SK-N-MC (cell line): ENCODE results near the gene DPYD.

Source experiments
- EZH2 ChIP-seq: fragments of 200-600 bp; sonication (generic); IDR thresholded peaks from one replicate; pipeline ENCODE4 v1.6.1; 2017; ENCODE audit warnings: antibody characterized with exemption
- FOXP2 ChIP-seq: optimal IDR thresholded peaks from 2 replicates; pipeline ENCODE3; 2011; ENCODE audit warnings: mild to moderate bottlenecking, moderate library complexity; ENCODE audit not compliant: insufficient read depth; ENCODE audit errors: extremely low read length, control extremely low read depth
- POLR2AphosphoS5 ChIP-seq: IDR thresholded peaks from 2 replicates; pipeline ENCODE4 v1.6.1; 2012; ENCODE audit warnings: mild to moderate bottlenecking, low read depth, low read length, borderline replicate concordance

DNA sequence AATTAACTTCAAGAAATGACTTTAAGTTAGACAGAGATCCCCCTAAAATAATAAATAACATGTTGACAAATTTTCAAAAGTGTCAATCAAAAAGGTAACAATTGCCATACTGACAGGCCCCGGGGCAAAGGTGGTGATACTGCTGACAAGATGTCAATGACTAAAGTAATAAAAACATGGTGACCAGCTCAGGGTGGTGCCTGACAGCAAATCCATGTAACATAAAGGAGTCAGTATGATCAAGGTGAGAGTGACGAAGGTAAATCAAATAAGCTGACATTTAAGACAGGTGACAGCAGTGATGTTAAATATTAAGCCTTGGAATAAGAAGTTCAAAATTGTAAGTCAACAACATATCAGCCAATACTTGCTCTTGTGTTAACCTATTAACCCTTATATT lies 387.5 kb downstream of the DPYD start:
- TF ChIP-seq EZH2 (no peak), POLR2AphosphoS5 (no peak), FOXP2 (no peak)
